Natural killer cell (primary cell): ENCODE data around the gene PLEKHG4B. TPM values are rescaled to one million over a fixed set of nuclear protein-coding genes. Genes with fewer than 3 reads are reported as not detected.

Experiments
- ATAC-seq, 3 donors: fragments of 150-1000 bp in 2 of 3; fragments of 200-7000 bp in 1 of 3; cut with Tn5 transposase; 1 replicate in 1 of 3; 2 replicates in 2 of 3; pipeline ENCODE4 v1.10.0; 2021; ENCODE audit warnings: mild to moderate bottlenecking in 2 of 3, moderate library complexity in 2 of 3
- DNase-seq, 2 donors: peaks; one replicate each; pipeline versions ENCODE4 v3.0.0 to v3.0.0-alpha.2; 2013 to 2021; ENCODE audit warnings: mixed read lengths in 1 of 2
- H3K27ac ChIP-seq: one replicate; pipeline ENCODE4 v1.5.1; 2013; ENCODE audit warnings: mild to moderate bottlenecking, low read length
- H3K27me3 ChIP-seq: one replicate; pipeline ENCODE4 v1.6.1; 2013; ENCODE audit warnings: low read length; ENCODE audit not compliant: control insufficient read depth, insufficient read depth
- H3K36me3 ChIP-seq: one replicate; pipeline ENCODE4 v1.6.1; 2013; ENCODE audit warnings: low read length; ENCODE audit not compliant: control insufficient read depth, insufficient read depth
- H3K4me1 ChIP-seq: one replicate; pipeline ENCODE4 v1.6.1; 2013; ENCODE audit warnings: low read length; ENCODE audit not compliant: control insufficient read depth, insufficient read depth
- H3K4me3 ChIP-seq: one replicate; pipeline ENCODE4 v1.5.1; 2013; ENCODE audit warnings: low read length
- H3K9me3 ChIP-seq: one replicate; pipeline ENCODE4 v1.6.1; 2013; ENCODE audit warnings: low read length; ENCODE audit not compliant: control insufficient read depth, insufficient read depth
- H3K27ac Mint-ChIP-seq, 2 donors: one replicate each; pipeline ENCODE4 v1.8.0; 2022; ENCODE audit warnings: mild to moderate bottlenecking in 2 of 2, mixed read lengths in 2 of 2, moderate library complexity in 1 of 2
- H3K27me3 Mint-ChIP-seq, 2 donors: one replicate each; pipeline ENCODE4 v1.8.0; 2022; ENCODE audit warnings: low read depth in 2 of 2, mixed read lengths in 2 of 2
- H3K36me3 Mint-ChIP-seq: one replicate; pipeline ENCODE4 v1.8.0; 2022; ENCODE audit warnings: mixed read lengths
- H3K4me1 Mint-ChIP-seq, 2 donors: one replicate each; pipeline ENCODE4 v1.8.0; 2022; ENCODE audit warnings: mixed read lengths in 2 of 2
- H3K4me3 Mint-ChIP-seq: one replicate; pipeline ENCODE4 v1.8.0; 2022; ENCODE audit warnings: mild to moderate bottlenecking, moderate library complexity, mixed read lengths
- H3K9me3 Mint-ChIP-seq, 2 donors: one replicate each; pipeline ENCODE4 v1.8.0; 2022; ENCODE audit warnings: mixed read lengths in 2 of 2
- WGBS: methylation state at CpG from one replicate; pipeline ENCODE4 v1.1.7; 2013; ENCODE audit warnings: missing lambda C conversion rate; ENCODE audit not compliant: insufficient coverage; 5-methylcytosine and 5-hydroxymethylcytosine counted together
- intact Hi-C: fragments of 100-400 bp; cut with micrococcal nuclease; formaldehyde crosslinking; loops from one replicate; pipeline ENCODE4 v1.14.2; 2022
- total RNA-seq, 4 donors: library from RNA; stranded (reverse); fragments of 120-200 nt in 1 of 4; gene quantifications; one replicate each; pipeline versions ENCODE4 v1.2.3 to v1.2.4, GENCODE V29; 2013 to 2022
- TF ChIP-seq, protein P1 (sequence below): fragments of 200-600 bp; IDR thresholded peaks from one replicate; pipeline ENCODE4 v1.8.0; 2022; ENCODE audit warnings: antibody characterized with exemption

Gene PLEKHG4B
- total RNA-seq, 3 donors from 2014 or later (not counting 1 experiment from before 2014, with no cell fraction given): 0.07 TPM; not detected in 2

DNA sequence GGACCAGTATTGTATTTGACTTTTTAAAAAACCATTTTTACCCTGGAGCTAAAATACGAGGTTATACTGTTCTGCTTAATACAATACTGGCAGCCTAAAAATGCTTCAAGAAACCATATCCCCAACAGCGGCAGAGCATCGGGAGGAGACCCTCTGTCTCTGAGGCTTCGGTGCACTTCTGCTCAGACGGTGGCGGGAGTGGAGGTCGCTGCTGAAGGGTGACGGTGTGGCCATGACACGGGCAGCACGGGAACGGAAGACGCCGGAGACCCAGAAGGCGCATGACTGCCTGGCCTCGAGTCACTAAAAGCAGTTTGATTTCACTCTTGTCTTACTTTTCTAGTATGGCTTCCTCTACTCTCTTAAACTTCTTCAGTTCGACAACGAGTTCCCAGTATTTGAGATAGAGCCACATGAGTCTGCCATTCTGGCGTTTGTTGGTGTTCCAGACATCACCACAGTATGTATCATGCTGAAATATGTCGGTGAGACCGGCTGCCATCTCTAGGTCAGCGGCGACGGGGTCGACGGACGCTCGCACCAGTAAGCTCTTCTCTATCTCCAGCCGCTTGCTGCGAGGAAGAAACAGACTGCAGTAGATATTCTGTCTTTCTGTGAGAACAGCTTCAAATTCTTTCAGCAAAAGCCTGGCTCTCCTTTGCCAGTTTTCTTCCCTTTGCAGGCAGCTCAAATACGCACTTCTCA, 113.2 kb downstream of the PLEKHG4B start:
- no peak overlapping the region for H3K27ac ChIP-seq
- H3K27me3 ChIP-seq: no peaks in the 10 kb centered on the region
- H3K4me1 Mint-ChIP-seq: peaks cover 8 to 25% of the 10 kb centered on the region in 2 donors
- TF ChIP-seq, protein P1, sequence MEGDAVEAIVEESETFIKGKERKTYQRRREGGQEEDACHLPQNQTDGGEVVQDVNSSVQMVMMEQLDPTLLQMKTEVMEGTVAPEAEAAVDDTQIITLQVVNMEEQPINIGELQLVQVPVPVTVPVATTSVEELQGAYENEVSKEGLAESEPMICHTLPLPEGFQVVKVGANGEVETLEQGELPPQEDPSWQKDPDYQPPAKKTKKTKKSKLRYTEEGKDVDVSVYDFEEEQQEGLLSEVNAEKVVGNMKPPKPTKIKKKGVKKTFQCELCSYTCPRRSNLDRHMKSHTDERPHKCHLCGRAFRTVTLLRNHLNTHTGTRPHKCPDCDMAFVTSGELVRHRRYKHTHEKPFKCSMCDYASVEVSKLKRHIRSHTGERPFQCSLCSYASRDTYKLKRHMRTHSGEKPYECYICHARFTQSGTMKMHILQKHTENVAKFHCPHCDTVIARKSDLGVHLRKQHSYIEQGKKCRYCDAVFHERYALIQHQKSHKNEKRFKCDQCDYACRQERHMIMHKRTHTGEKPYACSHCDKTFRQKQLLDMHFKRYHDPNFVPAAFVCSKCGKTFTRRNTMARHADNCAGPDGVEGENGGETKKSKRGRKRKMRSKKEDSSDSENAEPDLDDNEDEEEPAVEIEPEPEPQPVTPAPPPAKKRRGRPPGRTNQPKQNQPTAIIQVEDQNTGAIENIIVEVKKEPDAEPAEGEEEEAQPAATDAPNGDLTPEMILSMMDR: no peak
- intact Hi-C loops: no loop called here
- no peaks in the 10 kb centered on the region for H3K4me1 ChIP-seq
- no peak overlapping the region for H3K4me3 Mint-ChIP-seq
- no peak for DNase-seq
- no peak overlapping the region for H3K4me3 ChIP-seq
- H3K36me3 Mint-ChIP-seq: peaks cover 8% of the 10 kb centered on the region
- H3K27ac Mint-ChIP-seq: no peak overlapping the region
- no peaks in the 10 kb centered on the region for H3K9me3 Mint-ChIP-seq
- no peak for ATAC-seq
- WGBS: 97% methylated on average over 30 of the region's 30 CpGs
- no peaks in the 10 kb centered on the region for H3K9me3 ChIP-seq
- H3K36me3 ChIP-seq: peaks cover 30% of the 10 kb centered on the region
- no peaks in the 10 kb centered on the region for H3K27me3 Mint-ChIP-seq

DNA sequence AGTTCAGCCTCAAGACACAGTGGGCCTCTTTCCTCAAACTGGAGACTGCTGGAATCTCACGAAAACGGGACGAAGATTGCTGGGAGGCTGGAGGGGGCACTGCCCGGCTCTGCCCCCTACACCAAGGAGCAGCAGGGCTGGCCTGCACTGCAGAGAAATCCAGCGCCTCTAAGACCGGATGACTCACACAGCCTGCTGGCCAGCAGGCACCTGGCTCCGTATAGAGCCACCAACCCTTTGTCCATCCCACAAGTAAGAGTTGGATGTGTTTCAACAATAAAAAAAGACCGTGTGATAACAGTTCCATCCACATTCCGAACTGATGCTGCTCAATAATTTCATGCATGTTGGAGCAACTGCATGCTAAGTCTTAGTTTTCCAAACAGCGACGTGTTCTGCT, 114.4 kb downstream of the PLEKHG4B start:
- DNase-seq (no peak), ATAC-seq (no peak)
- H3K4me1 ChIP-seq: no peaks in the 10 kb centered on the region
- Mint-ChIP-seq H3K27ac (no peak overlapping the region), H3K4me3 (no peak overlapping the region), H3K27me3 (no peaks in the 10 kb centered on the region), H3K4me1 (peaks cover 12 to 29% of the 10 kb centered on the region in 2 donors), H3K9me3 (no peaks in the 10 kb centered on the region), H3K36me3 (peaks cover 8% of the 10 kb centered on the region)
- 94% methylated on average over 11 of the region's 11 CpGs for WGBS
- intact Hi-C loops: no loop called here
- peaks cover 30% of the 10 kb centered on the region for H3K36me3 ChIP-seq
- H3K27me3 ChIP-seq: no peaks in the 10 kb centered on the region
- H3K27ac ChIP-seq: no peak overlapping the region
- no peak overlapping the region for H3K4me3 ChIP-seq
- TF ChIP-seq, protein P1: no peak
- H3K9me3 ChIP-seq: no peaks in the 10 kb centered on the region

DNA sequence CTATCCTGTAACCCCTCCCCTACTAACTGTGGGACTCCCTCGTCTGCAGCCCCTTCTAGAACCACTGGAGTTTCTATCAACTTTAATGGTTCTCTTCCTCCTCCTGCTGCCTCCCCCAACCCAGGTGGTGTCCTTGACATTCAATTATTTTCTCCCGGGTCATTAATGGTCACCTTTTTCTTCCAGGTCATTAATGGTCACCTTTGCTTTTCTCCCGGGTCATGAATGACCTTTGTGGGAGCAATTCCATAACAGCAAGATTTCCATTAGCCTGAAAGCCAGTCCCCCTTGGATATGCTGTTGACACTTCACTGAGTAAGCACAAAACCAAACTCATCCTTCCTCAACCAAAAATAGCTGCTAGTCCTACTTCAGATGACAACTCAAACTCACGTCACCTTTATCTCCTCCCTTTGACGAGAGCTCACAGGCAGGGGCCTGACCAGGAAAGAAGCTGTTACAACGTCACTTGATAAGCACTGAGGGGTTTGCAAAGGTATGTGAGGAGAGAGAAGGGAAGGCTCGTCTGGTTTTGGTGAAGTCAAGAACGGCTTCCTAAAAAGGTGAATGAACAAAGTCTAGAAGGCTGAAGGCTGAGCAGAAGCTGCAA, 115.1 kb downstream of the PLEKHG4B start:
- no peaks in the 10 kb centered on the region for H3K27me3 Mint-ChIP-seq
- H3K27ac ChIP-seq: no peak overlapping the region

More for the DNA sequence above, 115.1 kb downstream of the PLEKHG4B start:
- H3K36me3 ChIP-seq: peaks cover 30% of the 10 kb centered on the region
- DNase-seq: no peak
- H3K36me3 Mint-ChIP-seq: peaks cover 8% of the 10 kb centered on the region
- H3K4me3 Mint-ChIP-seq: no peak overlapping the region
- intact Hi-C loops: no loop called here
- no peak overlapping the region for H3K27ac Mint-ChIP-seq
- TF ChIP-seq, protein P1: no peak
- no peaks in the 10 kb centered on the region for H3K9me3 ChIP-seq
- no peak overlapping the region for H3K4me3 ChIP-seq
- no peaks in the 10 kb centered on the region for H3K4me1 ChIP-seq
- H3K4me1 Mint-ChIP-seq: peaks cover 12 to 29% of the 10 kb centered on the region in 2 donors
- H3K9me3 Mint-ChIP-seq: no peaks in the 10 kb centered on the region
- 92% methylated on average over 8 of the region's 8 CpGs for WGBS
- no peak for ATAC-seq
- no peaks in the 10 kb centered on the region for H3K27me3 ChIP-seq
